H1 (cell line): ENCODE results near the gene FGF14. TPM values are rescaled to one million over a fixed set of nuclear protein-coding genes. Genes with fewer than 3 reads are reported as not detected.

Experiments used
- CTCF ChIA-PET: fragments of 300-600 bp; sonication (Branson Sonifier 250); formaldehyde crosslinking; loops from one replicate; lab custom pipeline; 2021; ENCODE audit not compliant: partially characterized antibody; lab: Charles Lee
- POLR2A ChIA-PET: fragments of 300-600 bp; sonication (Branson Sonifier 250); formaldehyde crosslinking; loops from one replicate; lab custom pipeline; 2021; ENCODE audit warnings: inconsistent platforms; ENCODE audit not compliant: partially characterized antibody; lab: Charles Lee
- DNase-seq, 2 experiments: peaks; one replicate each; pipeline versions ENCODE4 v3.0.0 to v3.0.0-alpha.2; 2010 to 2022; ENCODE audit warnings: low spot score in 2 of 2, low read depth in 1 of 2, mixed read lengths in 1 of 2
- FAIRE-seq: peaks from 2 replicates; lab custom pipeline; 2011; peaks lifted over from hg19 to GRCh38; lab: Jason Lieb, UNC
- H2AFZ ChIP-seq: 2 replicates; pipeline ENCODE4 v1.8.1; 2012; ENCODE audit warnings: low read length, inconsistent platforms
- H2AK5ac ChIP-seq: 2 replicates; pipeline ENCODE4 v1.6.1; 2013; ENCODE audit warnings: low read depth, low read length
- H2BK120ac ChIP-seq: replicated peaks from 2 replicates; pipeline ENCODE3; 2013; ENCODE audit warnings: low read depth, low read length, inconsistent platforms
- H2BK12ac ChIP-seq: 2 replicates; pipeline ENCODE4 v1.6.1; 2013; ENCODE audit warnings: low read depth, low read length
- H2BK15ac ChIP-seq: 2 replicates; pipeline ENCODE4 v1.6.1; 2013; ENCODE audit warnings: low read length
- H2BK20ac ChIP-seq: 2 replicates; pipeline ENCODE4 v1.6.1; 2013; ENCODE audit warnings: low read length
- H2BK5ac ChIP-seq: 2 replicates; pipeline ENCODE4 v1.6.1; 2013; ENCODE audit warnings: low read depth, low read length
- H3K14ac ChIP-seq: 2 replicates; pipeline ENCODE4 v1.6.1; 2013; ENCODE audit warnings: inconsistent platforms; ENCODE audit not compliant: insufficient read length
- H3K18ac ChIP-seq: 2 replicates; pipeline ENCODE4 v1.6.1; 2013; ENCODE audit warnings: low read length; ENCODE audit errors: extremely low read depth
- H3K23ac ChIP-seq: 2 replicates; pipeline ENCODE4 v1.6.1; 2013; ENCODE audit warnings: inconsistent platforms; ENCODE audit not compliant: insufficient read length
- H3K23me2 ChIP-seq: 2 replicates; pipeline ENCODE4 v1.6.1; 2013; ENCODE audit warnings: low read depth, low read length
- H3K27ac ChIP-seq: 2 replicates; pipeline ENCODE4 v1.6.1; 2011; ENCODE audit warnings: low read depth, low read length, inconsistent platforms
- H3K27me3 ChIP-seq, 4 experiments: replicated peaks in 1 of 4; 1 replicate in 1 of 4; 2 replicates in 3 of 4; pipeline versions ENCODE4 v1.6.1 to v1.8.1; 2011 to 2013; ENCODE audit warnings: low read length in 3 of 4, mild to moderate bottlenecking in 3 of 4, inconsistent platforms in 2 of 4, mixed read lengths in 2 of 4, moderate library complexity in 1 of 4; ENCODE audit not compliant: control insufficient read depth in 3 of 4, insufficient read depth in 3 of 4; ENCODE audit errors: extremely low read depth in 1 of 4
- H3K36me3 ChIP-seq, 4 experiments: 2 replicates each; pipeline versions ENCODE4 v1.6.1 to v1.8.1; 2011 to 2013; ENCODE audit warnings: mild to moderate bottlenecking in 4 of 4, low read length in 3 of 4, moderate library complexity in 2 of 4, control low read depth in 1 of 4, inconsistent platforms in 1 of 4; ENCODE audit not compliant: insufficient read depth in 4 of 4, control insufficient read depth in 2 of 4
- H3K4ac ChIP-seq: replicated peaks from 2 replicates; pipeline ENCODE3; 2013; ENCODE audit warnings: low read length, low read depth, mixed read lengths, inconsistent platforms; ENCODE audit not compliant: insufficient read length
- H3K4me1 ChIP-seq, 4 experiments: replicated peaks in 1 of 4; 1 replicate in 1 of 4; 2 replicates in 3 of 4; pipeline versions ENCODE4 v1.6.1 to v1.8.1; 2011 to 2013; ENCODE audit warnings: low read length in 3 of 4, inconsistent platforms in 2 of 4, mixed read lengths in 1 of 4; ENCODE audit not compliant: insufficient read depth in 4 of 4, control insufficient read depth in 3 of 4
- H3K4me2 ChIP-seq, 2 experiments: 2 replicates each; pipeline versions ENCODE4 v1.6.1 to v1.8.1; 2011 to 2013; ENCODE audit warnings: low read depth in 2 of 2, low read length in 2 of 2, control low read depth in 1 of 2, inconsistent platforms in 1 of 2, mild to moderate bottlenecking in 1 of 2; ENCODE audit not compliant: insufficient read depth in 1 of 2
- H3K4me3 ChIP-seq, 4 experiments: fragments of 200-600, 300-600 bp in 1 of 4; sonication (generic), shearing (Covaris generic), sonication (Bioruptor Twin) in 1 of 4; 2 replicates each; pipeline versions ENCODE4 v1.5.1 to v1.8.1; 2011 to 2016; ENCODE audit warnings: low read length in 4 of 4, low read depth in 3 of 4, control low read depth in 2 of 4, inconsistent platforms in 2 of 4, mild to moderate bottlenecking in 2 of 4, mixed read lengths in 1 of 4, moderate library complexity in 1 of 4; ENCODE audit not compliant: insufficient read depth in 2 of 4; ENCODE audit errors: extremely low read depth in 1 of 4
- H3K56ac ChIP-seq: replicated peaks from 2 replicates; pipeline ENCODE3; 2013; ENCODE audit warnings: low read depth, mild to moderate bottlenecking, mixed read lengths, low read length, inconsistent platforms; ENCODE audit not compliant: insufficient read length
- H3K79me1 ChIP-seq: 2 replicates; pipeline ENCODE4 v1.6.1; 2013; ENCODE audit warnings: low read depth, low read length, control low read depth
- H3K79me2 ChIP-seq, 2 experiments: 2 replicates each; pipeline versions ENCODE4 v1.6.1 to v1.8.1; 2012 to 2013; ENCODE audit warnings: low read length in 2 of 2, mild to moderate bottlenecking in 2 of 2, inconsistent platforms in 1 of 2; ENCODE audit not compliant: insufficient read depth in 2 of 2, control insufficient read depth in 1 of 2
- H3K9ac ChIP-seq, 4 experiments: replicated peaks in 1 of 4; 1 replicate in 1 of 4; 2 replicates in 3 of 4; pipeline versions ENCODE4 v1.6.1 to v1.8.1; 2011 to 2013; ENCODE audit warnings: low read depth in 3 of 4, low read length in 3 of 4, control low read depth in 2 of 4, mild to moderate bottlenecking in 2 of 4, moderate library complexity in 2 of 4, inconsistent platforms in 1 of 4; ENCODE audit errors: extremely low read depth in 1 of 4
- H3K9me3 ChIP-seq, 2 experiments: 2 replicates each; pipeline versions ENCODE4 v1.6.1 to v1.8.1; 2012 to 2013; ENCODE audit warnings: mild to moderate bottlenecking in 2 of 2, moderate library complexity in 2 of 2, control low read depth in 1 of 2, inconsistent platforms in 1 of 2, low read depth in 1 of 2, low read length in 1 of 2, mixed read lengths in 1 of 2; ENCODE audit not compliant: insufficient read depth in 2 of 2
- H4K20me1 ChIP-seq, 2 experiments: replicated peaks in 1 of 2; 2 replicates each; pipeline versions ENCODE3 to v1.8.1; 2011 to 2013; ENCODE audit warnings: inconsistent platforms in 2 of 2, low read length in 2 of 2, mild to moderate bottlenecking in 1 of 2; ENCODE audit not compliant: insufficient read depth in 2 of 2, control insufficient read depth in 1 of 2
- H4K5ac ChIP-seq: 2 replicates; pipeline ENCODE4 v1.6.1; 2013; ENCODE audit warnings: low read length, low read depth, mixed read lengths, inconsistent platforms; ENCODE audit not compliant: insufficient read length
- H4K8ac ChIP-seq: 2 replicates; pipeline ENCODE4 v1.8.0; 2013; ENCODE audit warnings: mild to moderate bottlenecking, moderate library complexity, low read length, inconsistent platforms; ENCODE audit not compliant: insufficient read depth; ENCODE audit errors: extremely low read depth
- H4K91ac ChIP-seq: replicated peaks from 2 replicates; pipeline ENCODE3; 2013; ENCODE audit warnings: low read length, mixed read lengths, inconsistent platforms; ENCODE audit not compliant: insufficient read length
- CBX5 ChIP-seq: fragments of 300-800, 300-1000 bp; sonication (generic); IDR thresholded peaks from 2 replicates; pipeline ENCODE4 v1.7.1; 2016; ENCODE audit warnings: antibody characterized with exemption, low read length, low read depth
- MAFK ChIP-seq: IDR thresholded peaks from 2 replicates; pipeline ENCODE4 v1.6.1; 2012; ENCODE audit warnings: low read depth, mild to moderate bottlenecking, improper control_type of control experiment, low read length
- POU5F1 ChIP-seq: IDR thresholded peaks from 2 replicates; pipeline ENCODE4 v1.6.1; 2011; ENCODE audit warnings: low read depth, mild to moderate bottlenecking, low read length, moderate library complexity
- SIX5 ChIP-seq: IDR thresholded peaks from 2 replicates; pipeline ENCODE4 v1.6.1; 2011; ENCODE audit warnings: mild to moderate bottlenecking, low read depth, low read length
- WGBS, 2 experiments: shearing (Covaris generic) in 1 of 2; methylation state at CpG; one replicate each; pipeline versions ENCODE4 v1.1.6 to v1.1.7; 2013 to 2015; ENCODE audit warnings: low lambda C conversion rate in 2 of 2, mixed read lengths in 2 of 2, inconsistent platforms in 1 of 2, low coverage in 1 of 2, missing lambda C conversion rate in 1 of 2; ENCODE audit not compliant: insufficient replicate concordance in 2 of 2, insufficient coverage in 1 of 2, insufficient read length in 1 of 2; ENCODE audit errors: extremely low coverage in 1 of 2, missing lambda C conversion rate in 1 of 2; 5-methylcytosine and 5-hydroxymethylcytosine counted together
- polyA plus RNA-seq, 7 experiments: library from polyadenylated mRNA; depleted of rRNA in 3 of 7; stranded (reverse) in 5 of 7; unstranded in 2 of 7; fragments of >200 nt in 5 of 7; fragments of 200-250 nt in 2 of 7; gene quantifications; 1 replicate in 5 of 7; 2 replicates in 1 of 7; 4 replicates in 1 of 7; pipeline versions ENCODE4 v1.2.1 to v1.2.3, GENCODE V29; 2011 to 2013; ENCODE audit warnings: missing spikeins in 2 of 7, mixed read lengths in 2 of 7
- total RNA-seq: library from RNA; stranded (reverse); fragmentation: NEBNext Ultra II Directional; extraction: Animal tissue kit (Norgen Biotek cat#: 25700); gene quantifications from 2 replicates; pipeline ENCODE4 v1.2.1, GENCODE V29; 2021

The FGF14 gene
- total and polyA plus RNA-seq, 2 of the 8 experiments (the other 6 are each of a cell fraction or from before 2014, with no cell fraction given) = 0.05 to 0.58 TPM

DNA sequence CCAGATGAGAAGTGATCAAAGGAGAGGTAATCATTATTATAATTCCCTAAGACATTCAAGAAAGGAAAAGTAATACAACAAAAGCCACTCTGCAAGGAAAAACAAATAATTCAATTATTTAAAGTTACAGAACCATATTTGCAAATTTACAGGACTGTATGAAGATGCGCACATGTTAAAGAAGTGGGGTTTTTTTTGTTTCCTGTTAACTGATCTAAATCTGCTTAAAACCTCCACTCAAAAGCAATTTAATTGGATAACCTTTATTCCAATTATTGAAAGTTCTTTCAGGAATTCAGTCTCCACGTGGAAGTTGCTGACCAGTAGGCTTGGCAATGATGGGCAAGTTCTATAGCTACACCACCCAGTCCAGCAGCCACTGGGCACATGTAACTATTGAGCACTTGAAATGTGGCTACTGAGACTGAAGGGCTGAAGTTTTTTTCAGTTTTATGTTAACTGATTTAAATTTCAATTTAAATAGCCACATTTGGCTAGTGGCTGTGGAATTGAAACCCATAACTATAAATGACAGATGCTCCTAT is 232.3 kb downstream of the FGF14 start:
- no peaks in the 10 kb centered on the region for H3K27me3 ChIP-seq
- H3K18ac ChIP-seq = no peak overlapping the region
- H3K4me1 ChIP-seq = peaks cover 0 to 5% (median 0%) of the 10 kb centered on the region in 4 experiments; a peak in 3 of 7 replicates
- H3K56ac ChIP-seq = no peak overlapping the region
- no peak overlapping the region for H3K14ac ChIP-seq
- no peak overlapping the region for H2AFZ ChIP-seq
- no peak overlapping the region for H3K23ac ChIP-seq
- H4K20me1 ChIP-seq = no peaks in the 10 kb centered on the region
- no peak overlapping the region for H2BK120ac ChIP-seq
- DNase-seq (no peak), FAIRE-seq (no peak)
- H4K8ac ChIP-seq = no peak overlapping the region
- no peaks in the 10 kb centered on the region for H3K79me2 ChIP-seq
- H3K9me3 ChIP-seq = no peaks in the 10 kb centered on the region
- H3K4me3 ChIP-seq = no peak overlapping the region
- no peak overlapping the region for H2BK15ac ChIP-seq
- H3K79me1 ChIP-seq = no peaks in the 10 kb centered on the region
- no peak overlapping the region for H2AK5ac ChIP-seq
- ChIA-PET POLR2A (no interaction called here), CTCF (no interaction called here)
- H4K91ac ChIP-seq = no peak overlapping the region
- H3K23me2 ChIP-seq = no peaks in the 10 kb centered on the region
- H3K36me3 ChIP-seq = no peaks in the 10 kb centered on the region
- no peak overlapping the region for H3K4ac ChIP-seq
- H2BK12ac ChIP-seq = no peak overlapping the region
- no peak overlapping the region for H3K4me2 ChIP-seq
- H3K9ac ChIP-seq = no peak overlapping the region
- no peak overlapping the region for H4K5ac ChIP-seq
- 89% methylated on average over 2 of the region's 2 CpGs; no CpG with 5 or more reads in 1 of the 2 experiments for WGBS, 2 experiments
- H2BK5ac ChIP-seq = no peak overlapping the region
- no peak overlapping the region for H3K27ac ChIP-seq
- H2BK20ac ChIP-seq = no peak overlapping the region
- TF ChIP-seq MAFK = no peak
- no peak for TF ChIP-seq SIX5
- TF ChIP-seq POU5F1 = no peak
- no peak for TF ChIP-seq CBX5
